GM06990 (cell line): ENCODE results near the gene CLIP4.
A peak's percentile ranks its signal among the peaks of the same experiment; 100 is the strongest.

ENCODE experiments used
- DNase-seq: peaks from one replicate; pipeline ENCODE4 v3.0.0-alpha.2; 2011; ENCODE audit not compliant: insufficient read length; ENCODE audit errors: extremely low read depth
- H3K27me3 ChIP-seq: replicated peaks from 2 replicates; pipeline ENCODE4 v1.6.0; 2011; ENCODE audit warnings: low read length; ENCODE audit not compliant: control insufficient read depth, insufficient read depth
- H3K36me3 ChIP-seq: 2 replicates; pipeline ENCODE4 v1.5.1; 2011; ENCODE audit warnings: low read length; ENCODE audit not compliant: control insufficient read depth, insufficient read depth
- H3K4me3 ChIP-seq: replicated peaks from 2 replicates; pipeline ENCODE4 v1.5.1; 2011; ENCODE audit warnings: low read depth, mild to moderate bottlenecking, control low read depth, low read length
- CTCF ChIP-seq: IDR thresholded peaks from 2 replicates; pipeline ENCODE4 v1.5.1; 2011; ENCODE audit warnings: low read length, control low read depth, mild to moderate bottlenecking, inconsistent platforms; ENCODE audit not compliant: insufficient read depth, poor library complexity, severe bottlenecking

Gene CLIP4

GRCh38 chr2:29196792-29197788 is 81.9 kb downstream of the CLIP4 start:
- H3K27me3 ChIP-seq = no peaks in the 10 kb centered on the region
- DNase-seq = peak; percentile 15
- H3K36me3 ChIP-seq = no peaks in the 10 kb centered on the region
- H3K4me3 ChIP-seq = no peak overlapping the region
- TF ChIP-seq CTCF = peak; percentile 83

DNA sequence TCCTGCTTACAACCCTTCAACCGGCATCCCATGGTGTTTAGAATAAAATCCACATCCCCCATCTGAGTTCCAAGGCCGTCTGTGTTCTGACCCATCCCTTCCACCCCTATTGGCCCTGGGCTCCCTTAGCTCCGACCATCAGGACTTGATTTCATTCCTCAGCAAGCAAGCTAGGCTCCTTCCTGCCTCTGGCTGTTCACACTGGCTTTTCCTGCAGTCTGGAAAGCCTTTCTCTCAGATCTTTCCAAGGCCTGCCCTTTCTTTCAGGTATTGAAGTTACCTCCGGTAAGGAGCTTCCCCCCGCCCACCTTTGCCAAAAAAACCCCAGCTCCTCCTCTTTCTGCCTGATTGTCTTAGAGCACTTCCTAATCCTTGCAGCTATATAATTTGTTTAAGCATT is 86.8 kb downstream of the CLIP4 start:
- no peak for TF ChIP-seq CTCF
- Histone ChIP-seq H3K27me3 (no peaks in the 10 kb centered on the region), H3K4me3 (no peak overlapping the region), H3K36me3 (no peaks in the 10 kb centered on the region)
- no peak for DNase-seq

DNA sequence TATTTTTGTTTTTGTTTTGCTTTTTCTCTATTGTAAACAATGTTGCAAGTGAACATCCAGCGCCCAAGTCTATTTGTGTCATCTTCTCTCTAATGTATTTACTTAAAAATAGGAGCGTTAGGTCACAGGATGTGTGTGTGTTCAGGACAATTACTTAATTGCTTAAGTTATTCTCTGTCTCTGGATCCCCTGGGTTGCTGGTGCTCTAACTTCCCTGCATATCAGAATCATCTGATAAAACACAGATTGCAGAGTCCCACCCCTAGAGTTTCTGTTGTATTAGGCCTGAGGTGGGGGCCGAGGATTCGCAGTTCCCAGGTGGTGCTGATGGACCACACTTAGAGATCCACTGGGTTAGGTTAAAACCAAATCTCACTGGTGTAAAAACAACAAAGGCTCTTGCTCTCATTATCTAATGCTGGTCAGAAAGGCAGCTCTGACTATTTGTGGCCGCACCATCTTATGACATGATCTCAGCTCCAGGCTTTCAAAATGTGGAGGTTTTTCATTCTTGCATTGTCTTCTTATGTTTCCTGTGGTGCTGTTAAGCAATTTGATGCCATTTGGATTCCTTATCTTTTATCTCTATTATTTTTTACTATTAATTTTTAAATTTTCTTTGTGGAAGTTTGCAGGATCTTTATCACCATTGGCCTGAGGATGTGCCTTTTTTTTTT is 87.7 kb downstream of the CLIP4 start:
- H3K36me3 ChIP-seq = no peaks in the 10 kb centered on the region
- no peaks in the 10 kb centered on the region for H3K27me3 ChIP-seq
- no peak overlapping the region for H3K4me3 ChIP-seq
- TF ChIP-seq CTCF = no peak
- no peak for DNase-seq

GRCh38 chr2:29206941-29207340 is 91.7 kb downstream of the CLIP4 start:
- Histone ChIP-seq H3K27me3 (no peaks in the 10 kb centered on the region), H3K4me3 (no peak overlapping the region), H3K36me3 (no peaks in the 10 kb centered on the region; the same call in 1 of the 2 replicates)
- TF ChIP-seq CTCF = no peak
- no peak for DNase-seq

DNA sequence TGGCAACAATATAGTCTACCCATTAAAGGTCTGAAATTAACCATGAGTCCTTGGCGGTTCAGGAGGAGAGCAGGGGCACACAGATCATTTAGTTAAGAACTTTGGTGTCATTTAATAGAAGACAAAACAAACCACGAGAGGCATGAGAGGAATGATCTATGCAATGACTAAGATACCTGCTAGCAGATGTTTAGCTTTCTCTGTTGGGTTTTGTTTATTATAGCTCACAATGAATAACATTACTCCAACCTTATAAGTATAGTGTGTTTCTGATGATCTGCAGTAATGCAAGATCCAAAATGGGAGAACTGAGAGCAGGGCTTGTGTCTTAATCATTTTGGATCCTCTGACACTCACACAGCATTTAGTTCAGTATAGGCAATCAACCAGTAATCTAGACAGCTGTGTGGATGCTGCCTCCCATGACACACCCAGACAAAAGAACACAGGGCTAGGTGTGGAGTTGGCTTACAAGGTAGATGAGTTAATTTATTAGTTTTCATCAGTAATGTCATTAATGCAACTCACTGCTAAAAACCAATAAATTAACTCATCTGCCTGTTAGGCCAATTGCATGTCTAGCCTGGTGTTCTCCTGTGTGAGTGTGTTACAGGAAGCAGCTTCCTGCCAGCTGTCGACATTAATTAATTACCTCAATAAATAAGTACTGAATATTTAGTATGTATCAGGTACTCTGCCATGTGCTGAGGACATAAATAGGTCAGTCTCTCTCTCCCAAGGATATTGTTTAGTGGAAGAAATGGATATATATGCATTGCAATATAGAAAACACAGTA is 92.3 kb downstream of the CLIP4 start:
- H3K27me3 ChIP-seq = no peaks in the 10 kb centered on the region
- H3K36me3 ChIP-seq = no peaks in the 10 kb centered on the region; the same call in 1 of the 2 replicates
- no peak for TF ChIP-seq CTCF
- no peak for DNase-seq
- no peak overlapping the region for H3K4me3 ChIP-seq
